VCaP (cell line): Measurements from ENCODE around the gene SNAPC5.

ENCODE experiments used
- H3K27ac ChIP-seq: fragments of 450-650 bp; 2 replicates; pipeline ENCODE4 v1.5.1; 2017
- CTCF ChIP-seq: fragments of 450-650 bp; conservative IDR thresholded peaks from 2 replicates; pipeline ENCODE4 v1.5.1; 2017; ENCODE audit warnings: mild to moderate bottlenecking, moderate library complexity

Gene SNAPC5

GRCh38 chr15:66514586-66514985 lies 17.0 kb upstream of the SNAPC5 start:
- no peak for TF ChIP-seq CTCF
- no peak overlapping the region for H3K27ac ChIP-seq

- H3K27ac ChIP-seq, result no peak overlapping the region
- TF ChIP-seq CTCF, result no peak
These were observed 10.8 kb upstream of the SNAPC5 start for GRCh38 chr15:66508293-66508883.

GRCh38 chr15:66505818-66506217 lies 8.3 kb upstream of the SNAPC5 start:
- peak overlapping the region; percentile 98 for H3K27ac ChIP-seq
- no peak for TF ChIP-seq CTCF

- TF ChIP-seq CTCF, result no peak
These were observed 7.9 kb upstream of the SNAPC5 start for GRCh38 chr15:66505430-66505811.

GRCh38 chr15:66504563-66505429 lies 7.2 kb upstream of the SNAPC5 start, which contains the start of the genes RPL4 and ZWILCH:
Gene RPL4 (minus strand): TSS chr15:66504855. CDS start chr15:66504790, 65 bp downstream.
Gene ZWILCH (plus strand): TSS chr15:66505326. CDS start chr15:66505339, 13 bp downstream.
- peak within 1 kb of the TSS; percentile 98 for H3K27ac ChIP-seq
- no peak for TF ChIP-seq CTCF

More at GRCh38 chr15:66505430-66505811, 7.9 kb upstream of the SNAPC5 start:
- peak overlapping the region; percentile 98 for H3K27ac ChIP-seq

GRCh38 chr15:66503780-66504562 lies 6.4 kb upstream of the SNAPC5 start:
- TF ChIP-seq CTCF, result no peak
- peak overlapping the region; percentile 98 for H3K27ac ChIP-seq

GRCh38 chr15:66503041-66503648 lies 5.6 kb upstream of the SNAPC5 start:
- H3K27ac ChIP-seq, result peak overlapping the region; percentile 98
